HEK293 (cell line): ENCODE results near the gene PADI2.
A peak's percentile ranks its signal among the peaks of the same experiment; 100 is the strongest.

Source experiments
- GLI2 ChIP-seq: fragments of 450-650 bp; formaldehyde crosslinking; IDR thresholded peaks from 2 replicates; pipeline ENCODE4; 2017; ENCODE audit warnings: missing biosample characterization, missing genetic modification characterization, low read depth, borderline replicate concordance
- GLIS2 ChIP-seq: fragments of 450-650 bp; formaldehyde crosslinking; IDR thresholded peaks from 2 replicates; pipeline ENCODE4 v1.5.1; 2016; ENCODE audit warnings: missing biosample characterization, missing genetic modification characterization
- HOXD13 ChIP-seq: sonication (generic); formaldehyde crosslinking; IDR thresholded peaks from 2 replicates; pipeline ENCODE4 v1.8.0; 2022; ENCODE audit warnings: missing genetic modification reagents, borderline replicate concordance
- IKZF3 ChIP-seq: fragments of 450-650 bp; IDR thresholded peaks from 2 replicates; pipeline ENCODE4 v1.5.0; 2018; ENCODE audit warnings: missing biosample characterization, mild to moderate bottlenecking, missing genetic modification characterization, moderate library complexity
- OVOL3 ChIP-seq: fragments of 450-650 bp; formaldehyde crosslinking; IDR thresholded peaks from 2 replicates; pipeline ENCODE4 v1.5.1; 2016; ENCODE audit warnings: missing biosample characterization, missing genetic modification characterization
- REPIN1 ChIP-seq: fragments of 450-650 bp; formaldehyde crosslinking; IDR thresholded peaks from 2 replicates; pipeline ENCODE4 v1.5.1; 2017; ENCODE audit warnings: missing biosample characterization, missing genetic modification characterization, low read depth
- SCRT1 ChIP-seq: fragments of 450-650 bp; formaldehyde crosslinking; IDR thresholded peaks from 2 replicates; pipeline ENCODE4 v1.5.1; 2016; ENCODE audit warnings: missing biosample characterization, missing genetic modification characterization, borderline replicate concordance
- TCF7L2 ChIP-seq: IDR thresholded peaks from 2 replicates; pipeline ENCODE4 v1.6.1; 2011; ENCODE audit warnings: low read depth, mild to moderate bottlenecking, inconsistent platforms, low read length, moderate library complexity, borderline replicate concordance
- ZBTB26 ChIP-seq: fragments of 450-650 bp; formaldehyde crosslinking; optimal IDR thresholded peaks from 2 replicates; pipeline ENCODE3; 2016; ENCODE audit warnings: missing biosample characterization, mild to moderate bottlenecking, missing genetic modification characterization
- ZBTB48 ChIP-seq: fragments of 450-650 bp; formaldehyde crosslinking; IDR thresholded peaks from 2 replicates; pipeline ENCODE4 v1.5.1; 2016; ENCODE audit warnings: missing biosample characterization, missing genetic modification characterization
- ZFP37 ChIP-seq: fragments of 450-650 bp; formaldehyde crosslinking; IDR thresholded peaks from 2 replicates; pipeline ENCODE4 v1.5.1; 2016; ENCODE audit warnings: missing biosample characterization, missing genetic modification characterization
- ZIC2 ChIP-seq: fragments of 450-650 bp; formaldehyde crosslinking; IDR thresholded peaks from 2 replicates; pipeline ENCODE4 v1.5.1; 2016; ENCODE audit warnings: missing biosample characterization, missing genetic modification characterization
- ZNF132 ChIP-seq: fragments of 450-650 bp; formaldehyde crosslinking; IDR thresholded peaks from 2 replicates; pipeline ENCODE4 v1.5.1; 2017; ENCODE audit warnings: missing biosample characterization, missing genetic modification characterization, borderline replicate concordance
- ZNF175 ChIP-seq: fragments of 450-650 bp; formaldehyde crosslinking; IDR thresholded peaks from 2 replicates; pipeline ENCODE4 v1.5.1; 2016; ENCODE audit warnings: missing biosample characterization, missing genetic modification characterization
- ZNF280C ChIP-seq: fragments of 450-650 bp; formaldehyde crosslinking; IDR thresholded peaks from 2 replicates; pipeline ENCODE4 v1.5.1; 2016; ENCODE audit warnings: missing biosample characterization, missing genetic modification characterization
- ZNF280D ChIP-seq: fragments of 450-650 bp; formaldehyde crosslinking; IDR thresholded peaks from 2 replicates; pipeline ENCODE4 v1.5.1; 2016; ENCODE audit warnings: missing biosample characterization, missing genetic modification characterization
- ZNF350 ChIP-seq: fragments of 450-650 bp; formaldehyde crosslinking; IDR thresholded peaks from 2 replicates; pipeline ENCODE4 v1.5.0; 2017; ENCODE audit warnings: missing biosample characterization, mild to moderate bottlenecking, missing genetic modification characterization
- ZNF362 ChIP-seq: fragments of 450-650 bp; formaldehyde crosslinking; IDR thresholded peaks from 2 replicates; pipeline ENCODE4 v1.5.1; 2016; ENCODE audit warnings: missing biosample characterization, missing genetic modification characterization
- ZNF37A ChIP-seq: fragments of 450-650 bp; IDR thresholded peaks from 2 replicates; pipeline ENCODE4 v1.5.1; 2018; ENCODE audit warnings: missing biosample characterization, missing genetic modification characterization
- ZNF391 ChIP-seq: fragments of 450-650 bp; formaldehyde crosslinking; IDR thresholded peaks from 2 replicates; pipeline ENCODE4 v1.5.1; 2016; ENCODE audit warnings: low read depth, missing biosample characterization, missing genetic modification characterization, borderline replicate concordance
- ZNF510 ChIP-seq: fragments of 450-650 bp; formaldehyde crosslinking; IDR thresholded peaks from 2 replicates; pipeline ENCODE4 v1.5.1; 2018; ENCODE audit warnings: mild to moderate bottlenecking, missing genetic modification characterization, missing biosample characterization; ENCODE audit not compliant: insufficient replicate concordance
- ZNF513 ChIP-seq: fragments of 450-650 bp; IDR thresholded peaks from 2 replicates; pipeline ENCODE4 v1.5.1; 2018; ENCODE audit warnings: missing biosample characterization, missing genetic modification characterization
- ZNF521 ChIP-seq: fragments of 450-650 bp; formaldehyde crosslinking; IDR thresholded peaks from 2 replicates; pipeline ENCODE4 v1.5.1; 2017; ENCODE audit warnings: missing biosample characterization, mild to moderate bottlenecking, missing genetic modification characterization
- ZNF561 ChIP-seq: fragments of 450-650 bp; IDR thresholded peaks from 2 replicates; pipeline ENCODE4 v1.5.1; 2018; ENCODE audit warnings: missing biosample characterization, missing genetic modification characterization, borderline replicate concordance
- ZNF610 ChIP-seq: fragments of 450-650 bp; formaldehyde crosslinking; IDR thresholded peaks from 2 replicates; pipeline ENCODE4 v1.5.1; 2016; ENCODE audit warnings: missing biosample characterization, missing genetic modification characterization, borderline replicate concordance
- ZNF623 ChIP-seq: fragments of 450-650 bp; formaldehyde crosslinking; IDR thresholded peaks from 2 replicates; pipeline ENCODE4 v1.5.1; 2016; ENCODE audit warnings: missing biosample characterization, missing genetic modification characterization
- ZNF626 ChIP-seq: fragments of 450-650 bp; sonication (Bioruptor Pico); formaldehyde crosslinking; IDR thresholded peaks from 2 replicates; pipeline ENCODE4 v1.5.1; 2018; ENCODE audit warnings: missing biosample characterization, missing genetic modification characterization, inconsistent platforms
- ZNF704 ChIP-seq: fragments of 450-650 bp; formaldehyde crosslinking; IDR thresholded peaks from 2 replicates; pipeline ENCODE4 v1.5.1; 2016; ENCODE audit warnings: missing biosample characterization, missing genetic modification characterization
- ZNF843 ChIP-seq: fragments of 450-650 bp; formaldehyde crosslinking; IDR thresholded peaks from 2 replicates; pipeline ENCODE4 v1.5.1; 2016; ENCODE audit warnings: missing biosample characterization, missing genetic modification characterization

The PADI2 gene

GRCh38 chr1:17120962-17121837, 1.9 kb upstream of the PADI2 start (continued):
- TF ChIP-seq ZNF391 (tag by site-specific recombination) (peak; percentile 61; the same call in 1 of the 2 replicates), TCF7L2 (0 out of 2 replicates have a peak, but pooled peaks have one; percentile 33), ZNF362 (no peak), ZNF280D (tag by site-specific recombination) (no peak), ZNF510 (tag by site-specific recombination) (no peak), ZBTB26 (tag by site-specific recombination) (peak; percentile 11), GLI2 (tag by site-specific recombination) (0 out of 2 replicates have a peak, but pooled peaks have one; percentile 17), SCRT1 (tag by site-specific recombination) (no peak), ZFP37 (tag by site-specific recombination) (no peak), OVOL3 (tag by site-specific recombination) (no peak), GLIS2 (tag by site-specific recombination) (peak; percentile 74), ZNF626 (no peak), ZNF132 (tag by site-specific recombination) (no peak), ZNF521 (tag by site-specific recombination) (no peak), ZNF561 (tag by site-specific recombination) (peak; percentile 90), ZNF37A (tag by site-specific recombination) (no peak), IKZF3 (tag by site-specific recombination) (peak; percentile 82), ZNF175 (tag by site-specific recombination) (no peak), ZNF843 (tag by site-specific recombination) (peak; percentile 64; the same call in 1 of the 2 replicates), ZIC2 (tag by site-specific recombination) (peak; percentile 100), ZNF280C (tag by site-specific recombination) (no peak), ZNF513 (tag by site-specific recombination) (peak; percentile 35; the same call in 1 of the 2 replicates), HOXD13 (CRISPR knock-in tag) (no peak), ZNF704 (no peak), ZNF623 (peak; percentile 25; the same call in 1 of the 2 replicates), ZNF350 (tag by site-specific recombination) (no peak), REPIN1 (tag by site-specific recombination) (no peak), ZNF610 (tag by site-specific recombination) (peak; percentile 46; the same call in 1 of the 2 replicates), ZBTB48 (no peak)
